Measurements from ENCODE around the gene KCNMA1.

DNA sequence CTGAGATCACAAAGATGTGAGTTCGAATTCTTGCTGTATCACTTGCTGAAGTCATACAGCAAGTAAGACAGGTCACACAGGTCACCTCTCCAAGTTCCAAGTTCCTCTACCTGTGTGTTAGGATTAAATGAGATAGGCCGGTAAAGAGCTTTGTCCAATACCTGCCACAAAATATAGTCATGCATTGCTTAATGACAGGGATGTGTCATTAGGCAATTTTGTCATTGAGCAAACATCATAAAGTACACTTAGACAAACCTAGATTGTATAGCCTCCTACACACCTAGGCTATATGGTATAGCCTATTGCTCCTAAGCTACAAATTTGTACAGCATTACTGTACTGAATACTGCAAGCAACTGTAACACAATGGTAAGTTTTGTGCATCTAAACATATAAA, 469.4 kb downstream of the KCNMA1 start:
- TF ChIP-seq GATA3 (IDR thresholded peaks at IDR 0.05; ENCODE audit: low read depth, low read length) (no peak), GATA2 (IDR thresholded peaks at IDR 0.05; ENCODE audit: low read depth, low read length) (no peak)

Measured in SH-SY5Y (cell line).